HG03521 (cell line): ENCODE measurements around the gene JADE2.
"Not testable (repeated sequence)": the region's sequence is repeated elsewhere in the genome, so short reads cannot be mapped to it uniquely, and the experiment has no call there.

ENCODE experiments used
- ATAC-seq: cut with Tn5 transposase; IDR thresholded peaks from one replicate; pipeline ENCODE4 v1.9.1; 2021; ENCODE audit warnings: mild to moderate bottlenecking, moderate library complexity; ENCODE audit not compliant: unreplicated experiment

The JADE2 gene

GRCh38 chr5:134550271-134551214 lies 25.1 kb downstream of the JADE2 start:
- no peak for ATAC-seq

GRCh38 chr5:134551901-134552300 lies 26.4 kb downstream of the JADE2 start:
- no peak for ATAC-seq

- ATAC-seq, result no peak
Observed at GRCh38 chr5:134552301-134552700, 26.8 kb downstream of the JADE2 start.

GRCh38 chr5:134552716-134553115 lies 27.2 kb downstream of the JADE2 start:
- ATAC-seq, result not testable (repeated sequence)

GRCh38 chr5:134553821-134554267 lies 28.4 kb downstream of the JADE2 start:
- ATAC-seq, result no peak

- ATAC-seq, result no peak
Observed at GRCh38 chr5:134554319-134555222, 29.1 kb downstream of the JADE2 start.

GRCh38 chr5:134555223-134555889 lies 29.9 kb downstream of the JADE2 start:
- ATAC-seq, result no peak

GRCh38 chr5:134555890-134556311 lies 30.4 kb downstream of the JADE2 start:
- ATAC-seq, result no peak

GRCh38 chr5:134556588-134556987 lies 31.1 kb downstream of the JADE2 start:
- ATAC-seq, result not testable (repeated sequence)

- no peak for ATAC-seq
Observed at GRCh38 chr5:134556994-134557393, 31.5 kb downstream of the JADE2 start.

- ATAC-seq, result no peak
Observed at GRCh38 chr5:134559672-134560071, 34.2 kb downstream of the JADE2 start.

- no peak for ATAC-seq
Observed at GRCh38 chr5:134560698-134561097, 35.2 kb downstream of the JADE2 start.

- ATAC-seq, result no peak
Observed at GRCh38 chr5:134561871-134562296, 36.4 kb downstream of the JADE2 start.

- no peak for ATAC-seq
Observed at GRCh38 chr5:134563221-134563620, 37.8 kb downstream of the JADE2 start.

- ATAC-seq, result no peak
Observed at GRCh38 chr5:134563962-134564361, 38.5 kb downstream of the JADE2 start.

GRCh38 chr5:134564396-134564795 lies 38.9 kb downstream of the JADE2 start:
- ATAC-seq, result no peak

GRCh38 chr5:134565791-134566740 lies 40.6 kb downstream of the JADE2 start:
- ATAC-seq, result no peak

- no peak for ATAC-seq
Observed at GRCh38 chr5:134566741-134567221, 41.3 kb downstream of the JADE2 start.

GRCh38 chr5:134567641-134568336 lies 42.3 kb downstream of the JADE2 start:
- no peak for ATAC-seq
